DMS153 treated with DMSO at 0.1 percent for 48 hours (cell line): ENCODE measurements around the gene ZMYM3.
A peak's percentile ranks its signal among the peaks of the same experiment; 100 is the strongest.
"Not testable (repeated sequence)": the region's sequence is repeated elsewhere in the genome, so short reads cannot be mapped to it uniquely, and the experiment has no call there.

ENCODE experiments used
- DNase-seq: peaks from one replicate; lab custom pipeline; 2025; ENCODE audit not compliant: unreplicated experiment; lab: John Stamatoyannopoulos, UW

Gene ZMYM3

GRCh38 chrX:71254092-71254963, at the start of gene ZMYM3:
ZMYM3 (minus strand) TSS chrX:71254140; CDS start chrX:71253255, 885 bp downstream.
- peak; percentile 42 for DNase-seq

GRCh38 chrX:71302461-71303213, 48.7 kb upstream of the ZMYM3 start:
- DNase-seq: no peak

- no peak for DNase-seq
These were observed 47.4 kb upstream of the ZMYM3 start, which contains the start of gene ITGB1BP2 for GRCh38 chrX:71301195-71301924. ITGB1BP2 (plus strand) TSS chrX:71301750; CDS start chrX:71301807, 57 bp downstream.

GRCh38 chrX:71300495-71300894, 46.6 kb upstream of the ZMYM3 start:
- not testable (repeated sequence) for DNase-seq

- not testable (repeated sequence) for DNase-seq
These were observed 46.1 kb upstream of the ZMYM3 start for GRCh38 chrX:71300064-71300463.

- DNase-seq: no peak
These were observed 44.2 kb upstream of the ZMYM3 start for GRCh38 chrX:71298119-71298518.

GRCh38 chrX:71296806-71297205, 42.9 kb upstream of the ZMYM3 start:
- DNase-seq: no peak

GRCh38 chrX:71292669-71293365, 38.9 kb upstream of the ZMYM3 start:
- no peak for DNase-seq

GRCh38 chrX:71291381-71291780, 37.4 kb upstream of the ZMYM3 start:
- DNase-seq: no peak

GRCh38 chrX:71285929-71286328, 32.0 kb upstream of the ZMYM3 start:
- no peak for DNase-seq

- peak; percentile 65 for DNase-seq
These were observed 29.6 kb upstream of the ZMYM3 start, which contains the start of gene NONO for GRCh38 chrX:71283403-71284143. NONO (plus strand) TSS chrX:71283635; CDS start chrX:71290638, 7,003 bp downstream.

GRCh38 chrX:71282514-71283402, 28.8 kb upstream of the ZMYM3 start:
- DNase-seq: no peak

- not testable (repeated sequence) for DNase-seq
These were observed 27.4 kb upstream of the ZMYM3 start for GRCh38 chrX:71281300-71281699.

GRCh38 chrX:71272313-71272712, 18.4 kb upstream of the ZMYM3 start:
- DNase-seq: not testable (repeated sequence)

GRCh38 chrX:71269801-71270395, 16.0 kb upstream of the ZMYM3 start:
- no peak for DNase-seq

- not testable (repeated sequence) for DNase-seq
These were observed 14.7 kb upstream of the ZMYM3 start for GRCh38 chrX:71268624-71269023.

- DNase-seq: no peak
These were observed 2.9 kb upstream of the ZMYM3 start for GRCh38 chrX:71256856-71257255.

- no peak for DNase-seq
These were observed 2.1 kb upstream of the ZMYM3 start for GRCh38 chrX:71256051-71256450.
